GM12878 (cell line): ENCODE results near the gene SLFNL1.

Experiments
- BCL11A ChIP-seq: IDR thresholded peaks from 2 replicates; pipeline ENCODE4 v1.6.1; 2011; ENCODE audit warnings: low read depth, low read length
- BRCA1 ChIP-seq: IDR thresholded peaks from 2 replicates; pipeline ENCODE4 v1.6.1; 2011; ENCODE audit warnings: low read depth, low read length, improper control_type of control experiment
- CBX5 ChIP-seq: sonication (generic); IDR thresholded peaks from 2 replicates; pipeline ENCODE4 v1.6.1; 2016; ENCODE audit warnings: low read depth, moderate library complexity, mild to moderate bottlenecking, inconsistent platforms
- CTCF ChIP-seq, 3 experiments: IDR thresholded peaks in 2 of 3; conservative IDR thresholded peaks in 1 of 3; 2 replicates each; pipeline ENCODE4 v1.5.1; 2011; ENCODE audit warnings: low read depth in 3 of 3, low read length in 3 of 3, mild to moderate bottlenecking in 3 of 3, control low read depth in 2 of 3, moderate library complexity in 2 of 3, inconsistent platforms in 1 of 3, mixed read lengths in 1 of 3; ENCODE audit not compliant: control insufficient read depth in 2 of 3, insufficient read depth in 1 of 3; ENCODE audit errors: extremely low read depth in 1 of 3
- EZH2 ChIP-seq: IDR thresholded peaks from 2 replicates; pipeline ENCODE4 v1.6.1; 2012; ENCODE audit warnings: low read depth, mild to moderate bottlenecking, control low read depth, inconsistent platforms, low read length, borderline replicate concordance; ENCODE audit not compliant: control insufficient read depth
- NFIC ChIP-seq: IDR thresholded peaks from 2 replicates; pipeline ENCODE4 v1.6.1; 2012; ENCODE audit warnings: low read depth, mild to moderate bottlenecking, inconsistent platforms, low read length, moderate library complexity
- NR2C1 ChIP-seq: fragments of 450-650 bp; IDR thresholded peaks from 2 replicates; pipeline ENCODE4 v1.6.1; 2017; ENCODE audit warnings: antibody characterized with exemption, mild to moderate bottlenecking, moderate library complexity
- REST ChIP-seq: IDR thresholded peaks from 2 replicates; pipeline ENCODE4 v1.6.1; 2012; ENCODE audit warnings: mild to moderate bottlenecking, low read depth, low read length
- SRF ChIP-seq, 2 experiments: IDR thresholded peaks; 2 replicates each; pipeline ENCODE4 v1.6.1; 2011; ENCODE audit warnings: low read depth in 2 of 2, low read length in 2 of 2, mild to moderate bottlenecking in 1 of 2, moderate library complexity in 1 of 2
- TAF1 ChIP-seq: IDR thresholded peaks from 2 replicates; pipeline ENCODE4 v1.6.1; 2011; ENCODE audit warnings: mild to moderate bottlenecking, low read depth, low read length, borderline replicate concordance
- ZSCAN29 ChIP-seq: fragments of 450-650 bp; IDR thresholded peaks from 2 replicates; pipeline ENCODE4 v1.6.1; 2017; ENCODE audit warnings: mild to moderate bottlenecking, moderate library complexity

- TF ChIP-seq CTCF (IDR thresholded peaks at IDR 0.05 in 2 of 3, conservative IDR thresholded peaks at IDR 0.05 in 1 of 3; ENCODE audit: control insufficient read depth in 2 of 3, extremely low read depth in 1 of 3, insufficient read depth in 1 of 3, low read depth in 3 of 3, low read length in 3 of 3): no peak
- no peak for TF ChIP-seq REST
- no peak for TF ChIP-seq SRF (IDR thresholded peaks at IDR 0.05; ENCODE audit: low read depth in 2 of 2, low read length in 2 of 2)
- TF ChIP-seq TAF1: no peak
- TF ChIP-seq NFIC: no peak
- TF ChIP-seq CBX5: no peak
- TF ChIP-seq EZH2: no peak
- TF ChIP-seq ZSCAN29: no peak
- no peak for TF ChIP-seq BCL11A
- TF ChIP-seq NR2C1: no peak
- no peak for TF ChIP-seq BRCA1
Observed at GRCh38 chr1:40984066-40984465, 37.5 kb downstream of the SLFNL1 start.
